ENCODE measurements around the gene MYL3. TPM values are rescaled to one million over a fixed set of nuclear protein-coding genes. Genes with fewer than 3 reads are reported as not detected.
"Not testable (repeated sequence)": the region's sequence is repeated elsewhere in the genome, so short reads cannot be mapped to it uniquely, and the experiment has no call there.

MYL3 gene
- 10 to 100 TPM in 3 of 4 donors, 1 to 10 TPM in 1; 8.9 to 23.7 (median 21.1) TPM for polyA plus RNA-seq (ENCODE audit: insufficient read length in 4 of 4)

- no peak for DNase-seq (ENCODE audit: low read depth in 4 of 4, low spot score in 3 of 4)
These were observed at the start of gene MYL3 for GRCh38 chr3:46863261-46863782. Gene MYL3 (minus strand): TSS chr3:46863444. CDS start chr3:46863390, 54 bp downstream.

GRCh38 chr3:46912986-46913385, 49.7 kb upstream of the MYL3 start:
- DNase-seq (ENCODE audit: low read depth in 4 of 4, low spot score in 3 of 4), result no peak

GRCh38 chr3:46910914-46911313, 47.7 kb upstream of the MYL3 start:
- not testable (repeated sequence) for DNase-seq (ENCODE audit: low read depth in 4 of 4, low spot score in 3 of 4)

- no peak for DNase-seq (ENCODE audit: low read depth in 4 of 4, low spot score in 3 of 4)
These were observed 47.0 kb upstream of the MYL3 start for GRCh38 chr3:46910166-46910760.

- DNase-seq (ENCODE audit: low read depth in 4 of 4, low spot score in 3 of 4), result peak in 3 of 4 donors; percentile 70 to 83 (median 76)
These were observed 46.4 kb upstream of the MYL3 start for GRCh38 chr3:46909535-46910161.

GRCh38 chr3:46908986-46909534, 45.8 kb upstream of the MYL3 start:
- no peak for DNase-seq (ENCODE audit: low read depth in 4 of 4, low spot score in 3 of 4)

GRCh38 chr3:46908294-46908985, 45.2 kb upstream of the MYL3 start:
- DNase-seq (ENCODE audit: low read depth in 4 of 4, low spot score in 3 of 4), result no peak

- no peak for DNase-seq (ENCODE audit: low read depth in 4 of 4, low spot score in 3 of 4)
These were observed 44.7 kb upstream of the MYL3 start for GRCh38 chr3:46907960-46908293.

GRCh38 chr3:46907271-46907670, 44.0 kb upstream of the MYL3 start:
- no peak for DNase-seq (ENCODE audit: low read depth in 4 of 4, low spot score in 3 of 4)

GRCh38 chr3:46906471-46907058, 43.3 kb upstream of the MYL3 start:
- no peak for DNase-seq (ENCODE audit: low read depth in 4 of 4, low spot score in 3 of 4)

- no peak for DNase-seq (ENCODE audit: low read depth in 4 of 4, low spot score in 3 of 4)
These were observed 42.6 kb upstream of the MYL3 start for GRCh38 chr3:46905661-46906451.

GRCh38 chr3:46905213-46905560, 41.9 kb upstream of the MYL3 start:
- DNase-seq (ENCODE audit: low read depth in 4 of 4, low spot score in 3 of 4), result no peak

- DNase-seq (ENCODE audit: low read depth in 4 of 4, low spot score in 3 of 4), result no peak
These were observed 41.3 kb upstream of the MYL3 start for GRCh38 chr3:46904303-46905212.

- no peak for DNase-seq (ENCODE audit: low read depth in 4 of 4, low spot score in 3 of 4)
These were observed 40.4 kb upstream of the MYL3 start for GRCh38 chr3:46903341-46904302.

GRCh38 chr3:46902188-46902631, 39.0 kb upstream of the MYL3 start:
- no peak for DNase-seq (ENCODE audit: low read depth in 4 of 4, low spot score in 3 of 4)

- DNase-seq (ENCODE audit: low read depth in 4 of 4, low spot score in 3 of 4), result no peak
These were observed 38.4 kb upstream of the MYL3 start for GRCh38 chr3:46901591-46902187.

- DNase-seq (ENCODE audit: low read depth in 4 of 4, low spot score in 3 of 4), result no peak
These were observed 37.8 kb upstream of the MYL3 start for GRCh38 chr3:46901061-46901460.

- DNase-seq (ENCODE audit: low read depth in 4 of 4, low spot score in 3 of 4), result no peak
These were observed 37.1 kb upstream of the MYL3 start for GRCh38 chr3:46900356-46900755.
